ENCODE results near the gene RELT. TPM values are rescaled to one million over a fixed set of nuclear protein-coding genes. Genes with fewer than 3 reads are reported as not detected.

Gene RELT
- total RNA-seq, 1 experiment from 2014 or later = 7.8 TPM

DNA sequence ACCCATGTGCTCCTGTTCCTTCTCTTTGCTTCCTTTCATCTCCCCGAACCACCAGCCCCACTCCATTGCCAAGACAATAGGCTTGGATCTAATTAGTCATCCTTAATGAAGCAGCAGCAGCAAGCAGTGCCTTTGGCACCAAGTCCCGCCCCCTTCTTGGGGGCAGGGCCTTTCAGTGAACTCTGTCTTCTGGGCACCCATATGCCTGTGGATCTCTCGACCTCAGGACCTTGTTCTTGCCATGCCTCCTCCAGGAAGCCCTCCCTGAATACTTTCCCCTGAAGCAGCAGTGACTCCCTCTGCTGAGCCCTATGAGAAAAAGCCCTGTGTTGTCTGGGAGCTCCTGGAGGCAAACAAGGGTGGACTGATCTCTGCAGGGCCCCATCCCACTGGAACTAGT lies 36.0 kb upstream of the RELT start:
- ChIA-PET POLR2A (ENCODE audit: unreplicated experiment) (interaction anchor here (0.6 kb wide), 1 partner anchor 401 kb away, joined by 9 read pairs; no protein-coding TSS in a partner anchor), CTCF (no interaction called here)
- TF ChIP-seq EZH2 (IDR thresholded peaks at IDR 0.05; ENCODE audit: low read depth) = no peak
- TF ChIP-seq, protein P1, sequence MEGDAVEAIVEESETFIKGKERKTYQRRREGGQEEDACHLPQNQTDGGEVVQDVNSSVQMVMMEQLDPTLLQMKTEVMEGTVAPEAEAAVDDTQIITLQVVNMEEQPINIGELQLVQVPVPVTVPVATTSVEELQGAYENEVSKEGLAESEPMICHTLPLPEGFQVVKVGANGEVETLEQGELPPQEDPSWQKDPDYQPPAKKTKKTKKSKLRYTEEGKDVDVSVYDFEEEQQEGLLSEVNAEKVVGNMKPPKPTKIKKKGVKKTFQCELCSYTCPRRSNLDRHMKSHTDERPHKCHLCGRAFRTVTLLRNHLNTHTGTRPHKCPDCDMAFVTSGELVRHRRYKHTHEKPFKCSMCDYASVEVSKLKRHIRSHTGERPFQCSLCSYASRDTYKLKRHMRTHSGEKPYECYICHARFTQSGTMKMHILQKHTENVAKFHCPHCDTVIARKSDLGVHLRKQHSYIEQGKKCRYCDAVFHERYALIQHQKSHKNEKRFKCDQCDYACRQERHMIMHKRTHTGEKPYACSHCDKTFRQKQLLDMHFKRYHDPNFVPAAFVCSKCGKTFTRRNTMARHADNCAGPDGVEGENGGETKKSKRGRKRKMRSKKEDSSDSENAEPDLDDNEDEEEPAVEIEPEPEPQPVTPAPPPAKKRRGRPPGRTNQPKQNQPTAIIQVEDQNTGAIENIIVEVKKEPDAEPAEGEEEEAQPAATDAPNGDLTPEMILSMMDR (conservative IDR thresholded peaks at IDR 0.05) = no peak
- no peak for DNase-seq
- no peaks in the 10 kb centered on the region for H3K36me3 ChIP-seq (ENCODE audit: low read depth)
- no peaks in the 10 kb centered on the region for H3K9me3 ChIP-seq (ENCODE audit: insufficient read depth, low read depth)
- intact Hi-C loops (cut with micrococcal nuclease; ENCODE audit: unreplicated experiment) = no loop called here
- H3K27me3 ChIP-seq (ENCODE audit: insufficient read depth, low read depth) = no peaks in the 10 kb centered on the region
- no peaks in the 10 kb centered on the region for H3K9me2 ChIP-seq (ENCODE audit: insufficient read depth)
- no peaks in the 10 kb centered on the region; the same call in 1 of the 2 replicates for H3F3A ChIP-seq (ENCODE audit: insufficient read depth, low read depth)
- no peak overlapping the region for H3K4me2 ChIP-seq
- no peaks in the 10 kb centered on the region; the same call in none of the 2 replicates for H4K20me1 ChIP-seq (ENCODE audit: insufficient read depth)
- no peak overlapping the region for H2AFZ ChIP-seq
- BruUV-seq (replicated peaks) = no TSS peak
- H3K4me1 ChIP-seq (replicated peaks; ENCODE audit: insufficient read depth) = peaks cover 2% of the 10 kb centered on the region
- H3K79me2 ChIP-seq (ENCODE audit: low read depth) = no peaks in the 10 kb centered on the region
- H3K27ac ChIP-seq = no peak overlapping the region
- no peak overlapping the region for H3K4me3 ChIP-seq

DNA sequence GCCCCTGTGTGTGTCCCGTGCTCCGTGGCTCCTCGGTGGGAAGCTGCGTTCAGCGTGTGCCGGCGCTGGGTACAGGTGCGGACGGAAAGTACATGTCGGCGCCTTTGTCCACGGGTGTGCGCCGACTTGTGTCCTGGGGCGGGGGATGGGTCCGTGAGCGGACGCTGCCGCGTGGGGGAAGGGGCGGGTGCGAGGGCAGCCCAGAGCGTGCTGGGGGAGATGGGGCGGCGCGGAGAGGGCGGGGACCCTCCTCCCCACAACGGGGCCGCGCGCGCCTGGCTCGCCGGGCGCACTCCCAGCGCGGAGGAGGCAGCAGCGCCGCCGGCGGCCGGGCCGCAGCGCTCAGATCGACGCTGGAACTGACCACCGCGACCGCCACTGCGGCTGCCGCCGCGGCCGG lies 33.6 kb upstream of the RELT start:
- Histone ChIP-seq H3K36me3 (ENCODE audit: low read depth) (no peaks in the 10 kb centered on the region), H2AFZ (no peak overlapping the region), H3K4me3 (no peak overlapping the region), H3K4me1 (replicated peaks; ENCODE audit: insufficient read depth) (no peaks in the 10 kb centered on the region), H3K9me3 (ENCODE audit: insufficient read depth, low read depth) (no peaks in the 10 kb centered on the region), H3K4me2 (no peak overlapping the region), H3K27me3 (ENCODE audit: insufficient read depth, low read depth) (no peaks in the 10 kb centered on the region), H4K20me1 (ENCODE audit: insufficient read depth) (peaks cover 6% of the 10 kb centered on the region), H3F3A (ENCODE audit: insufficient read depth, low read depth) (no peaks in the 10 kb centered on the region), H3K27ac (no peak overlapping the region), H3K9me2 (ENCODE audit: insufficient read depth) (no peaks in the 10 kb centered on the region), H3K79me2 (ENCODE audit: low read depth) (no peaks in the 10 kb centered on the region)
- POLR2A ChIA-PET (ENCODE audit: unreplicated experiment) = no interaction called here
- TF ChIP-seq, protein P1 (conservative IDR thresholded peaks at IDR 0.05) = no peak
- TF ChIP-seq EZH2 (IDR thresholded peaks at IDR 0.05; ENCODE audit: low read depth) = no peak
- CTCF ChIA-PET = no interaction called here
- no peak for DNase-seq
- intact Hi-C loops (cut with micrococcal nuclease; ENCODE audit: unreplicated experiment) = no loop called here
- no TSS peak for BruUV-seq (replicated peaks)

DNA sequence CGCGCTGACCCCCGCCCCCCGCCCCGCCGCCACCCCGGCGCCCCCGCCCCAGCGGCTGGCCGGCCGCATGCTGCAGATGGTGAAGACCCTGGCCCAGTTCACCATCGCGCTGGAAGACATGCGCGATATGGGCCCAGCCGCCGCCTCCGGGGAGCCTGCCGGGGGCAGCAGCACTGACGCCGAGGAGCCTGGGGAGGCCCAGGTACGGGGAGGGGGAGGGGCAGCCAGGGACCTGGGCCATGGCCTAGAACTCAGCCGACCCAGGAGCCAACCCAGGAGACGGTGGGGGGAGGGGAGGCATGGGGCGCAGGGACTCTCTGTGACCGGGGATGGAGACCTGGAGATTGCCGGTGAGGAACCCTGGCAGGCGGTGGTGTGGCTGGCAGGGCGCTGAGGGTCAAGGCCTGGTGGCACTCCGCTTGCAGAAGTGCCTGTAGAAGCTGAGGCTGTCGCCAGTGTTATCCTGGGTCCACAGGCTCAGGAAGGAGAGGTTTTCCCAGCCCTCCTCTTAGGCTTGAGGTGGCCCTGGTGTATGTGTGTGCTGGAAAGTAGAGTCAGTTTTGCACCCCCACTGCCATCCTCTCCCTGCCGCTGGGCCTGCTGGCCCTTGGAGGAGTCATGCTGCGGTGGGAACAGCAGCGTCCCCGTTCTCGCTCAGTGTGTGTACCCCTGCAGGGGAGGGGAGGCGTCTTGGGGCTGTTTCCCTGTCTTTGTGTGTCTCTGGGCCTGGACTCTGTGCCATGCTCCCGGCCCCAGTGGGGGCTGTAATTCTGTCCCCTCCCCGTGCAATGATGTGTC lies 32.9 kb upstream of the RELT start:
- H4K20me1 ChIP-seq (ENCODE audit: insufficient read depth) = peaks cover 6% of the 10 kb centered on the region
- no peaks in the 10 kb centered on the region for H3K79me2 ChIP-seq (ENCODE audit: low read depth)
- H3K27me3 ChIP-seq (ENCODE audit: insufficient read depth, low read depth) = no peaks in the 10 kb centered on the region
- no peak for TF ChIP-seq EZH2 (IDR thresholded peaks at IDR 0.05; ENCODE audit: low read depth)
- TF ChIP-seq, protein P1 (conservative IDR thresholded peaks at IDR 0.05) = no peak
- ChIA-PET POLR2A (ENCODE audit: unreplicated experiment) (no interaction called here), CTCF (no interaction called here)
- no peaks in the 10 kb centered on the region for H3K4me1 ChIP-seq (replicated peaks; ENCODE audit: insufficient read depth)
- H3K27ac ChIP-seq = no peak overlapping the region
- H3K4me3 ChIP-seq = no peak overlapping the region
- H3K9me3 ChIP-seq (ENCODE audit: insufficient read depth, low read depth) = no peaks in the 10 kb centered on the region
- H2AFZ ChIP-seq = no peak overlapping the region
- H3F3A ChIP-seq (ENCODE audit: insufficient read depth, low read depth) = no peaks in the 10 kb centered on the region
- H3K4me2 ChIP-seq = no peak overlapping the region
- no peaks in the 10 kb centered on the region for H3K36me3 ChIP-seq (ENCODE audit: low read depth)
- no peak for DNase-seq
- no TSS peak for BruUV-seq (replicated peaks)
- intact Hi-C loops (cut with micrococcal nuclease; ENCODE audit: unreplicated experiment) = no loop called here
- no peaks in the 10 kb centered on the region for H3K9me2 ChIP-seq (ENCODE audit: insufficient read depth)
